ENCODE data around the gene PRKG1. TPM values are rescaled to one million over a fixed set of nuclear protein-coding genes. Genes with fewer than 3 reads are reported as not detected.

The PRKG1 gene
- total and polyA plus RNA-seq, 7 experiments from 2014 or later: 0.19 TPM; not detected in 6

DNA sequence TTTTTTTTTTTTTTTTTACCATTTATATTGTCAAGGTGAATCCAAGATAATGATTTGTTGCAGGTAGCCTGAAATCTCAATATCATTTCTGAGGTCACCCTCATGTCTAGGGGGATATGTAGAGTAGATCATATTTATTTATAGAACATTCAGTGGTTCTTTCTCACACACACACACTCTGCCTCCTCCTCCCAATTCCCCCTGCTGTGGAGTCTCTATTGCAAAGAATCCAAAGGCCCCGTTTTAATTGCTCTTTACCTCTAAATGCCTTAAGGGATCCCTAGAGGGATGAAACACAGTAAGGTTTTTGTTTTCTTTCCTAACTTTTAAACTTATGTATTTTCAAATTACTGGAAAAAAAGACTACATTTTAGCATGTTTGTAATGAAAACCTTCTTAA lies 170.0 kb downstream of the PRKG1 start:
- H3K9me3 ChIP-seq (ENCODE audit: control insufficient read depth in 2 of 3, low read length in 3 of 3): no peaks in the 10 kb centered on the region
- ChIA-PET POLR2A (no interaction called here), CTCF (no interaction called here)
- no peak for DNase-seq
- Mint-ChIP-seq H3K27ac (no peak overlapping the region), H3K4me3 (no peak overlapping the region), H3K36me3 (no peaks in the 10 kb centered on the region), H3K9me3 (peaks cover 0 to 2% (median 0%) of the 10 kb centered on the region in 11 donors), H3K4me1 (no peaks in the 10 kb centered on the region), H3K27me3 (no peaks in the 10 kb centered on the region)
- intact Hi-C loops (cut with micrococcal nuclease): no loop called here
- no peaks in the 10 kb centered on the region for H3K27me3 ChIP-seq (ENCODE audit: control insufficient read depth in 2 of 2, insufficient read depth in 2 of 2, low read length in 2 of 2)
- ATAC-seq: no peak
- H3K36me3 ChIP-seq (ENCODE audit: control insufficient read depth in 2 of 3, insufficient read depth in 3 of 3, low read length in 3 of 3): no peaks in the 10 kb centered on the region
- H3K4me1 ChIP-seq (ENCODE audit: control insufficient read depth in 2 of 2, insufficient read depth in 2 of 2, low read length in 2 of 2): no peaks in the 10 kb centered on the region
- no peak overlapping the region for H3K27ac ChIP-seq (ENCODE audit: low read depth, low read length)
- no peak overlapping the region for H3K4me3 ChIP-seq (ENCODE audit: low read length)

DNA sequence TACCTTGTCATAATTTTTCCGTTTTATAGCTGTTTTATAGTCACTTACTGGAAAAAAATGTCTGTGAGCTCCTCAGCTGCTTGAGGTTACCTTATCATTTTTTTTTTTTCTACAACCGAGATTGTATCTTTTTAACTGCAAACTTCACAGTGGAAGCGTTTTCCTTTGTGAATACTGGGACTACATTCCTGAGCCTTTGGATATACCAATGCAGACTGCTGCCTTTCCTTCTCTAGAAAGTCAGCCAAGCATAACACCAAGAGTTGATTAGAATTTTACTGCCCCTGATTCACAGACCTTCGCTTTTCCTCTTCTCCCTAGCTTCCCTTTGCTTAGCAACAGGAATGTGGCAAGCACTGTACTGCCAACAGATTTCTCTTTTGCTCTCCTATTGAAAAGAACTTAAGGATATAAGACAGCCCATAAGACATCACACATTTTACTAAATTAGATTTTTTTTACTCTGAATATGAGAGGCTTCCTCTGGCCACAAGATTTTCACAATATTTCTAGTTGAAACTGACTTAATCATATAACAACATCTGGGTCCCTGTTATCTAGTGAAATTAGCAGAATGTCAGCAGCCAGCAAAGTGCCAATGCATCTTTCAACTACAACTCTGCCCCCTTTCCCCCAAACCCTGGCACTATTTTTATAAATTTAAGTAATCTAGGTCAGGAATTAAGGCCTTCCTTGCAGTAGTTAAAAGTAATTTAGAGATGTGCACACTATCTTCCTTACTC lies 170.6 kb downstream of the PRKG1 start:
- ATAC-seq (no peak), DNase-seq (no peak)
- no peaks in the 10 kb centered on the region for H3K4me1 Mint-ChIP-seq
- H3K9me3 ChIP-seq (ENCODE audit: control insufficient read depth in 2 of 3, low read length in 3 of 3): no peaks in the 10 kb centered on the region
- H3K27me3 Mint-ChIP-seq: no peaks in the 10 kb centered on the region
- CTCF ChIA-PET: no interaction called here
- intact Hi-C loops (cut with micrococcal nuclease): no loop called here
- no peak overlapping the region for H3K27ac ChIP-seq (ENCODE audit: low read depth, low read length)
- H3K27ac Mint-ChIP-seq: no peak overlapping the region
- no peaks in the 10 kb centered on the region for H3K4me1 ChIP-seq (ENCODE audit: control insufficient read depth in 2 of 2, insufficient read depth in 2 of 2, low read length in 2 of 2)
- peaks cover 0 to 2% (median 0%) of the 10 kb centered on the region in 11 donors for H3K9me3 Mint-ChIP-seq
- H3K4me3 Mint-ChIP-seq: no peak overlapping the region
- POLR2A ChIA-PET: no interaction called here
- no peaks in the 10 kb centered on the region for H3K36me3 ChIP-seq (ENCODE audit: control insufficient read depth in 2 of 3, insufficient read depth in 3 of 3, low read length in 3 of 3)
- H3K4me3 ChIP-seq (ENCODE audit: low read length): no peak overlapping the region
- no peaks in the 10 kb centered on the region for H3K36me3 Mint-ChIP-seq
- H3K27me3 ChIP-seq (ENCODE audit: control insufficient read depth in 2 of 2, insufficient read depth in 2 of 2, low read length in 2 of 2): no peaks in the 10 kb centered on the region

DNA sequence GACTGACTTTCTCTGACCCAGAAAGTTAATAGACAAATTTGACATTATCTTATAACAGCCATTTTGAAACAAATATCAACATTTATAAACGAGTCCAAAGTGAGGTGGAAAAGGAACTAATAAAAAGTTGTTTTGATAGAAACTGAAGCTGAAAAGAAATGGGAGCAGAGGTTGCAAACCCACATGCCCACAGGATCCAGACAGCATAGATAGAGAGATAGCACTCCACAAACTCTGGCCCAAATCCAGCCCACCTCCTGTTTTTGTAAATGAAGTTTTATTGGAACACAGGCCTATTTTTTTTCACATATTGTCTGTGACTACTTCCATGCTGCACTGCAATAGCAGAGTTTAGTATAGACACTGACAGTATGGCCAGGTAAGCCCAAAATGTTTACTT lies 171.9 kb downstream of the PRKG1 start:
- Mint-ChIP-seq H3K27me3 (no peaks in the 10 kb centered on the region), H3K36me3 (no peaks in the 10 kb centered on the region), H3K4me1 (no peaks in the 10 kb centered on the region), H3K9me3 (peaks cover 0 to 2% (median 0%) of the 10 kb centered on the region in 11 donors), H3K27ac (no peak overlapping the region), H3K4me3 (no peak overlapping the region)
- POLR2A ChIA-PET: no interaction called here
- H3K4me1 ChIP-seq (ENCODE audit: control insufficient read depth in 2 of 2, insufficient read depth in 2 of 2, low read length in 2 of 2): no peaks in the 10 kb centered on the region
- no peaks in the 10 kb centered on the region for H3K27me3 ChIP-seq (ENCODE audit: control insufficient read depth in 2 of 2, insufficient read depth in 2 of 2, low read length in 2 of 2)
- intact Hi-C loops (cut with micrococcal nuclease): no loop called here
- H3K27ac ChIP-seq (ENCODE audit: low read depth, low read length): no peak overlapping the region
- no peaks in the 10 kb centered on the region for H3K36me3 ChIP-seq (ENCODE audit: control insufficient read depth in 2 of 3, insufficient read depth in 3 of 3, low read length in 3 of 3)
- no peak for ATAC-seq
- DNase-seq: no peak
- no peak overlapping the region for H3K4me3 ChIP-seq (ENCODE audit: low read length)
- CTCF ChIA-PET: no interaction called here
- no peaks in the 10 kb centered on the region for H3K9me3 ChIP-seq (ENCODE audit: control insufficient read depth in 2 of 3, low read length in 3 of 3)

DNA sequence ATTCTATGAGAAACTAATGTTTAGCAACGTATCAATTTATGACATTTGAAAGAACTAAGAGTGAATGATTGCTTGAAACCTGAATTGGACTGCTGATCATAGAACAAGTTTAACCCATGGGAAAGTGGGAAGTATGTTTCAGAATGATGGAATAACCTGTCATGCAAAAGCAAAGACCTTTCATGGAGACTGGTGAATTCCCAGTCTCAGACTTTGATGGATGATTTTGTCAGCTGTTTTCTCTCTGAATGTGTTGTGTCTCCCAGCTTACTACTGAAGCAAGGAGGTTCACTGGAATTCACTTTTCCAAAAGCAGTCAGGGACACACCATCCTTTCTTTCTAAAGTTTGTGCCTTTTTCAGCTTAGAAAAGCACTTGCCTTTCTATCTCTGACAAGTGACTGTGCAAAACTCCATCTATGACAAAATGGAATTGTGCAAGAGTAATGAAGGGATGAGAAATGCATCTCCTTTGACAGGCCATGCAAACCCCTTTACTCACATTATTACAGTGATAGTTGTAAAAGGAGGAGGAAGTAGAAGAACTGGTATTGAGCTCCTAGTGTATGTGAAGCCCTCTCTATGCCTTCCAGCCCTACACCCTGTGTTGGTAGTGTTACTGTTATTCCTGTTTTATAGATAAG lies 176.1 kb downstream of the PRKG1 start:
- Histone ChIP-seq H3K27me3 (ENCODE audit: control insufficient read depth in 2 of 2, insufficient read depth in 2 of 2, low read length in 2 of 2) (no peaks in the 10 kb centered on the region), H3K27ac (ENCODE audit: low read depth, low read length) (no peak overlapping the region), H3K4me3 (ENCODE audit: low read length) (no peak overlapping the region), H3K4me1 (ENCODE audit: control insufficient read depth in 2 of 2, insufficient read depth in 2 of 2, low read length in 2 of 2) (no peaks in the 10 kb centered on the region), H3K36me3 (ENCODE audit: control insufficient read depth in 2 of 3, insufficient read depth in 3 of 3, low read length in 3 of 3) (no peaks in the 10 kb centered on the region), H3K9me3 (ENCODE audit: control insufficient read depth in 2 of 3, low read length in 3 of 3) (no peaks in the 10 kb centered on the region)
- intact Hi-C loops (cut with micrococcal nuclease): no loop called here
- ATAC-seq: no peak
- Mint-ChIP-seq H3K4me3 (no peak overlapping the region), H3K27me3 (no peaks in the 10 kb centered on the region), H3K36me3 (no peaks in the 10 kb centered on the region), H3K4me1 (no peaks in the 10 kb centered on the region), H3K27ac (no peak overlapping the region), H3K9me3 (peaks cover 0 to 2% (median 0%) of the 10 kb centered on the region in 11 donors)
- POLR2A ChIA-PET: no interaction called here
- no peak for DNase-seq
- CTCF ChIA-PET: no interaction called here

DNA sequence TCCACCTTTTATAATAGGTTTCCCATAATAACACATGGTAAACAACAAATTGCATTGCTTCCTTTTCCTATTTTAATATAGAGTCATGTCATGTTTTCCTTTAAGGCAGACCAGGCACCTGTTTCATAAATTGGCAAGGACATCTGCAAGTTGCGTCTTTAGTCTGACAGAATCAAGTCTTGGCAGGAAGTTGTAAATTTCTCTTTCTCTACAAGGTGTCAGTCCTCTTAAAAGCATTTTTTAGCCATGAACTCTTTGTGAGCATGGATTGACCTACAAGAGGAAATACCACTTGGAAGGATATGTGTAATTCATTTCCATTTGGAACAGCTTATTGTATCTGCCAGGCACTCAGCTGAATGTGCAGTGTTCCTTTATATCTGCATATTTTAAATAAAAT lies 176.8 kb downstream of the PRKG1 start:
- Mint-ChIP-seq H3K4me3 (no peak overlapping the region), H3K9me3 (peaks cover 0 to 2% (median 0%) of the 10 kb centered on the region in 11 donors), H3K4me1 (no peaks in the 10 kb centered on the region), H3K36me3 (no peaks in the 10 kb centered on the region), H3K27me3 (no peaks in the 10 kb centered on the region), H3K27ac (no peak overlapping the region)
- Histone ChIP-seq H3K27ac (ENCODE audit: low read depth, low read length) (no peak overlapping the region), H3K4me3 (ENCODE audit: low read length) (no peak overlapping the region), H3K27me3 (ENCODE audit: control insufficient read depth in 2 of 2, insufficient read depth in 2 of 2, low read length in 2 of 2) (no peaks in the 10 kb centered on the region), H3K9me3 (ENCODE audit: control insufficient read depth in 2 of 3, low read length in 3 of 3) (no peaks in the 10 kb centered on the region), H3K4me1 (ENCODE audit: control insufficient read depth in 2 of 2, insufficient read depth in 2 of 2, low read length in 2 of 2) (no peaks in the 10 kb centered on the region), H3K36me3 (ENCODE audit: control insufficient read depth in 2 of 3, insufficient read depth in 3 of 3, low read length in 3 of 3) (no peaks in the 10 kb centered on the region)
- intact Hi-C loops (cut with micrococcal nuclease): no loop called here
- ChIA-PET POLR2A (no interaction called here), CTCF (no interaction called here)
- ATAC-seq (no peak), DNase-seq (no peak)

DNA sequence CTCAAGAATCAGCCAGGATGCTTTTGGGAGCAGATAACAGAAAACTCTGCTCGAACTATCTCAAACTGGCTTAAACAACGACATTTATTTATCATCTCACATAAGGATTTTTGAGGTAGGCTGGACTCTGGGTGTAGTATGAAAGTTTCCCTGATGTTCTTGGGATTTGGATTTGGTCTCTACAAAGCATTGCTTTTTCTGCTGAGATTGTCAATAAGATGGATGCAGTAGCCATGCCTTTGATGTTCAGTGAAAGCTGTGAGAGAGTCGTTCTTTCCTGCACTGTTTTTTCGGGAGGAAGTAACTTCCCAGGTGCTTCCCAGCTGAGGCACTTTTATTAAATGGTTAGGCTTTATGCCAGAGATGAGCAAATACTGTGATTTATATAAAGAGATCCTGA lies 181.1 kb downstream of the PRKG1 start:
- intact Hi-C loops (cut with micrococcal nuclease): no loop called here
- H3K27me3 Mint-ChIP-seq: no peaks in the 10 kb centered on the region
- H3K36me3 ChIP-seq (ENCODE audit: control insufficient read depth in 2 of 3, insufficient read depth in 3 of 3, low read length in 3 of 3): no peaks in the 10 kb centered on the region
- H3K9me3 Mint-ChIP-seq: no peaks in the 10 kb centered on the region
- H3K4me1 Mint-ChIP-seq: no peaks in the 10 kb centered on the region
- H3K36me3 Mint-ChIP-seq: no peaks in the 10 kb centered on the region
- ChIA-PET CTCF (no interaction called here), POLR2A (no interaction called here)
- DNase-seq (no peak), ATAC-seq (no peak)
- H3K27ac Mint-ChIP-seq: no peak overlapping the region
- no peak overlapping the region for H3K4me3 Mint-ChIP-seq
- no peak overlapping the region for H3K4me3 ChIP-seq (ENCODE audit: low read length)
- no peaks in the 10 kb centered on the region for H3K27me3 ChIP-seq (ENCODE audit: control insufficient read depth in 2 of 2, insufficient read depth in 2 of 2, low read length in 2 of 2)
- H3K27ac ChIP-seq (ENCODE audit: low read depth, low read length): no peak overlapping the region
- no peaks in the 10 kb centered on the region for H3K4me1 ChIP-seq (ENCODE audit: control insufficient read depth in 2 of 2, insufficient read depth in 2 of 2, low read length in 2 of 2)
- H3K9me3 ChIP-seq (ENCODE audit: control insufficient read depth in 2 of 3, low read length in 3 of 3): no peaks in the 10 kb centered on the region

All from naive thymus-derived CD4-positive, alpha-beta T cell (primary cell).